Fibroblast of mammary gland (primary cell): ENCODE results near the gene PRDM15.

Source experiments
- DNase-seq: peaks from one replicate; pipeline ENCODE4 v3.0.0-alpha.2; 2010; ENCODE audit warnings: low read depth
- H3K4me3 ChIP-seq: 2 replicates; pipeline ENCODE4 v1.5.1; 2011; ENCODE audit warnings: low read depth, mild to moderate bottlenecking, low read length, moderate library complexity; ENCODE audit not compliant: control insufficient read depth
- CTCF ChIP-seq: conservative IDR thresholded peaks from 2 replicates; pipeline ENCODE4 v1.5.1; 2011; ENCODE audit warnings: low read depth, low read length, inconsistent platforms; ENCODE audit not compliant: control insufficient read depth, insufficient read depth

Gene PRDM15

GRCh38 chr21:41804381-41804780 lies 74.8 kb downstream of the PRDM15 start:
- no peak for TF ChIP-seq CTCF
- no peak overlapping the region for H3K4me3 ChIP-seq
- no peak for DNase-seq

- no peak for TF ChIP-seq CTCF
- no peak for DNase-seq
- H3K4me3 ChIP-seq: no peak overlapping the region
Observed at GRCh38 chr21:41803316-41803715, 75.8 kb downstream of the PRDM15 start.

- no peak overlapping the region for H3K4me3 ChIP-seq
- no peak for TF ChIP-seq CTCF
- peak; percentile 53 for DNase-seq
Observed at GRCh38 chr21:41802684-41803083, 76.5 kb downstream of the PRDM15 start.

DNA sequence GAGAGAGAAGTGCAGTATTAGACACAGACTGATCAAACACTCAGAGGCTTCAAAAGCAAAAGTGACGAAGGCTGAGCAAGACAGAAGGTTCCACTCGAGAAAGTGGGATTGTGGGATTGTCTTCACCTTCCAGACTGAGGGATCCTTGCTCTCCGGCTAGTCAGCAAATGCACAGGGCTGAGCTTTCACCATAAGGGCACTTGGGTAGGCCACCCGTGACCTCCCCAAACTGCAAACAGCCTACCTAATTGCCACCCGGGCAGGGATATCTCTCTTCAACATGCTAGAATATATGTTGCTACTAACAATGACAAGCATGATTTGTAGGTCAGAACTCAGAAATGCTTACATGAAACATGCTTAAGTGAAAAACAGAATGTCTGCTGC lies 77.0 kb downstream of the PRDM15 start:
- no peak for TF ChIP-seq CTCF
- H3K4me3 ChIP-seq: no peak overlapping the region
- no peak for DNase-seq

GRCh38 chr21:41801321-41802197 lies 77.6 kb downstream of the PRDM15 start:
- no peak overlapping the region for H3K4me3 ChIP-seq
- TF ChIP-seq CTCF: no peak
- no peak for DNase-seq

DNA sequence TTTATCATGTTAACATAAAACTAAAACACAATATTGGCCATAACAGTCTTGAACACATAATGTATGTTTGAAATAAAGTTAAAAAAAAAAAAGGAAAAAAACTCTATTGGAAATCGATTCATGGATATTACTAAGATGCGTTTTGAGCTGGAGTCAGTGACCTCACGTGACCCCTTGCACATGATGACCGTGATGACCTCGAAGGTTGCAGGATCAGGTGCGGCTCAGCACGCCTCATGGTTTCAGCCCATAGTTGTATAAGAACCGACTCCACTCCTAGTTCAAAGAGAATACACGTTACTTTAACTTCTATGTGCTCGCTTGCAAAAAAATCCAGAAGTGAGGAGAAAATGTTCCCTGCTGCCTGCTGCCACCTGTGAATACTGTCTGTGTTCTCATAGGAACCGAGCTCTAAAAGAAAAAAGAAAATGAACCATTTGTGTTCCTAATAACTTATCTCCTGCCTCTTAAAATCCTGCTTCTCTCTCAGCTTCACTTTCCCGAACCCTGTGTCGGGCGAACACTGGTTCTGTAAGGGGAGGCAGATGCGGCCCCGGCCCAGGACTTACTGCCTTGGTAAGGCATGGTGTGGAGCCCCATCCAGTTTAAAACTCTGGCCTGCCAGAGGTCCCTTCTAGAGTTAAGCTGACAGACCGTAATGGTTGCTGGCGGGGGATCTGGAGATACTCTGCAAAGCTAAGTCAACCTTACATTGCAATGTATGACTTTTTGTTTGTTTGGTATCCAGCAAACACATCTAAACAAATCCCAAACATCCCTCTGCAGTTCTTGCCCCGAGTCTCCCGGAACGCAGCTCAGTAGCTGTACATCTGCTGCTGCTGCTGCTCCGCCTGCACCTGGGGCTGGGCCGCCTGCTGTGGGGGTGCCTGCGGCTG lies 78.5 kb downstream of the PRDM15 start:
- TF ChIP-seq CTCF: no peak
- no peak overlapping the region for H3K4me3 ChIP-seq
- no peak for DNase-seq
